Adrenal gland (tissue), 5 donors: ENCODE measurements around the gene CYP19A1.

Experiments used
- CTCF ChIP-seq, 6 experiments: fragments of 450-650 bp in 4 of 6; fragments of 200-600 bp in 2 of 6; sonication (generic) in 1 of 6; IDR thresholded peaks; 1 replicate in 5 of 6; 2 replicates in 1 of 6; pipeline versions ENCODE4 v1.5.1 to v1.8.0; 2016 to 2021; ENCODE audit warnings: antibody characterized with exemption in 6 of 6, mild to moderate bottlenecking in 2 of 6, moderate library complexity in 1 of 6
- POLR2A ChIP-seq, 2 donors: fragments of 450-650 bp; IDR thresholded peaks; one replicate each; pipeline ENCODE4 v1.6.1; 2017; ENCODE audit warnings: antibody characterized with exemption in 2 of 2, mild to moderate bottlenecking in 2 of 2, moderate library complexity in 1 of 2
- donor health status: DM: no; HTN: no; CAD: no.

- TF ChIP-seq CTCF (IDR thresholded peaks at IDR 0.05) (no peak), POLR2A (IDR thresholded peaks at IDR 0.05) (no peak)
These were observed 166.2 kb downstream of the CYP19A1 start for GRCh38 chr15:51172193-51172592.
